ENCODE measurements around the gene GNA15.

Gene GNA15

DNA sequence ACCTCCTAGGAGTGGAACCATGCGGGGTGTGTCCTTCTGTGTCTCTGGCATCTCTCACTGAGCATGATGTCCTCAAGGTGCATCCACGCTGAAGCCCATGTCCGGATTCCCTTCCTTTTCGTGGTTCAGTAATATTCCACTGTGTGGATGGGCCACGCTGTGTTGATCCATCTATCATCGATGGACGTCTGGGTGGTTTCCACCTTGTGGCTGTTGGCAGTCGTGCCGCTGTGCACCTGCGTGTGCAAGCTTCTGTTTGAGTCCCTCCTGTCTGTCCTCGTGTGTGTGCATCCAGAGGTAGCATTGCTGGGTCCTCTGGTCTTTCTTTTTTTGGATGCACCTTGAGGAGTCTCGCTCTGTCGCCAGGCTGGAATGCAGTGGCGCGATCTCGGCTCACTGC is 11.2 kb upstream of the GNA15 start:
- TF ChIP-seq, protein P1, sequence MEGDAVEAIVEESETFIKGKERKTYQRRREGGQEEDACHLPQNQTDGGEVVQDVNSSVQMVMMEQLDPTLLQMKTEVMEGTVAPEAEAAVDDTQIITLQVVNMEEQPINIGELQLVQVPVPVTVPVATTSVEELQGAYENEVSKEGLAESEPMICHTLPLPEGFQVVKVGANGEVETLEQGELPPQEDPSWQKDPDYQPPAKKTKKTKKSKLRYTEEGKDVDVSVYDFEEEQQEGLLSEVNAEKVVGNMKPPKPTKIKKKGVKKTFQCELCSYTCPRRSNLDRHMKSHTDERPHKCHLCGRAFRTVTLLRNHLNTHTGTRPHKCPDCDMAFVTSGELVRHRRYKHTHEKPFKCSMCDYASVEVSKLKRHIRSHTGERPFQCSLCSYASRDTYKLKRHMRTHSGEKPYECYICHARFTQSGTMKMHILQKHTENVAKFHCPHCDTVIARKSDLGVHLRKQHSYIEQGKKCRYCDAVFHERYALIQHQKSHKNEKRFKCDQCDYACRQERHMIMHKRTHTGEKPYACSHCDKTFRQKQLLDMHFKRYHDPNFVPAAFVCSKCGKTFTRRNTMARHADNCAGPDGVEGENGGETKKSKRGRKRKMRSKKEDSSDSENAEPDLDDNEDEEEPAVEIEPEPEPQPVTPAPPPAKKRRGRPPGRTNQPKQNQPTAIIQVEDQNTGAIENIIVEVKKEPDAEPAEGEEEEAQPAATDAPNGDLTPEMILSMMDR (IDR thresholded peaks at IDR 0.05; ENCODE audit: low read depth, low read length) = no peak
- no peak for DNase-seq (ENCODE audit: extremely low read depth, low read depth)

DNA sequence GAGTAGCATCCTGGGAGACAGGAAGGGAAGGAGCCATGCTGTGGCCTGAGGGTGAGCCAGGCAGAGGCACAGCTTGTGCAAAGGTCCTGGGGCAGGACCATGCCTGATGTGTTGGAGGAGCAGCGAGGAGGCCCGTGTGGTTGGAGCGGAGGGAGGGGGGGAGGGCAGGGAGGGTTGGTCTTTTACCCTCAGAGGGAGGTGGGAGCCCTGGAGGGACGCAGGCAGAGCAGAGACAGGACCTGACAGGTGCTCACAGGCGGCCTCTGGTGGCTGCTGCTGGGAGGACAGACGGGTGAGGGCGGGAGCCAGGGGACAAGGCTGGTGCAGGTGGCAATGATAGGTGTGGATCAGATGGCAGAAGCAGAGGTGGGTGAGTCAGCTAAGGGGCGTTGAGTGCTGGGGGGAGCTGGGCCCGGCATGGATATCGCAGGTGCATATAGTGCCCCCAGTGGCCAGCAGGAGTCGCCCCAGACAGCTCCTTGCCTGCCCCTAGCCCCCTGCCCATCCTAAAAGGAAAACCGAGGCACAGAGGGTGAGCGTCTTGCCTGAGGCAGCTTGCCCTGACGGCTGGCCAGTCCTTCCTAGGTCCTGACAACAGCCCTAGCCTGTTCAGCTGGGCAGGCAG is 9.8 kb upstream of the GNA15 start:
- DNase-seq (ENCODE audit: extremely low read depth, low read depth) = no peak
- TF ChIP-seq, protein P1 (IDR thresholded peaks at IDR 0.05; ENCODE audit: low read depth, low read length) = peak; percentile 74

DNA sequence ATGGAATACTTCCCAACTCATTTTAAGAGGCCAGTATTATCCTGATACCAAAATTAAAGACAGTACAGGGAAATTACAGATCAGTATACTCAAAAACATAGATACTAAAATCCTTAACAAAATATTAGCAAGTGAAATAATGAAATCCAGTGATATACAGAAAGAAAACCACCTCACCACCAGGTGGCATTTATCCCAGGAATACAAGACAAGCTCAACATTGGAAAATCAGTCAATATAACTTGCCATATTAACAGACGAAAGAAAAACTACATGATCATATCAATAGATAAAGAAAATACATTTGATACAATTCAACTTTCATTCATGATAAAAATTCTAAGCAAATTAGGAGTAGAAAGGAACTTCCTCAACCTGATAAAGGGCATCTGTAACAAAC is 6.7 kb upstream of the GNA15 start:
- TF ChIP-seq, protein P1 (IDR thresholded peaks at IDR 0.05; ENCODE audit: low read depth, low read length) = peak; percentile 54
- DNase-seq (ENCODE audit: extremely low read depth, low read depth) = peak; percentile 35

DNA sequence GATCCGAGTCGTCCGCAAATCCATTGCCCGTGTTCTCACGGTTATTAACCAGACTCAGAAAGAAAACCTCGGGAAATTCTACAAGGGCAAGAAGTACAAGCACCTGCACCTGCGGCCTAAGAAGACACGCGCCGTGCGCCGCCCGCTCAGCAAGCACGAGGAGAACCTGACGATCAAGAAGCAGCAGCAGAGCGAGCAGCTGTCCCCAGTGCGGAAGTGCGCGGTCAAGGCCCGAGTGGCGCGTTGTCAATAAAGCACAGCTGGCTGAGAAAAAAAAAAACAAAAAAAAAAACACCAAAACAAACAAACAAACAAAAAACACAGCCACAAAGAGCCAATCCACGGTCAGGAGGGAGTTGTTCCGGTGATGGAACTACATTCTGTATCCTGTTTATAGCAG is 4.7 kb upstream of the GNA15 start:
- DNase-seq (ENCODE audit: extremely low read depth, low read depth) = no peak
- TF ChIP-seq, protein P1 (IDR thresholded peaks at IDR 0.05; ENCODE audit: low read depth, low read length) = no peak

DNA sequence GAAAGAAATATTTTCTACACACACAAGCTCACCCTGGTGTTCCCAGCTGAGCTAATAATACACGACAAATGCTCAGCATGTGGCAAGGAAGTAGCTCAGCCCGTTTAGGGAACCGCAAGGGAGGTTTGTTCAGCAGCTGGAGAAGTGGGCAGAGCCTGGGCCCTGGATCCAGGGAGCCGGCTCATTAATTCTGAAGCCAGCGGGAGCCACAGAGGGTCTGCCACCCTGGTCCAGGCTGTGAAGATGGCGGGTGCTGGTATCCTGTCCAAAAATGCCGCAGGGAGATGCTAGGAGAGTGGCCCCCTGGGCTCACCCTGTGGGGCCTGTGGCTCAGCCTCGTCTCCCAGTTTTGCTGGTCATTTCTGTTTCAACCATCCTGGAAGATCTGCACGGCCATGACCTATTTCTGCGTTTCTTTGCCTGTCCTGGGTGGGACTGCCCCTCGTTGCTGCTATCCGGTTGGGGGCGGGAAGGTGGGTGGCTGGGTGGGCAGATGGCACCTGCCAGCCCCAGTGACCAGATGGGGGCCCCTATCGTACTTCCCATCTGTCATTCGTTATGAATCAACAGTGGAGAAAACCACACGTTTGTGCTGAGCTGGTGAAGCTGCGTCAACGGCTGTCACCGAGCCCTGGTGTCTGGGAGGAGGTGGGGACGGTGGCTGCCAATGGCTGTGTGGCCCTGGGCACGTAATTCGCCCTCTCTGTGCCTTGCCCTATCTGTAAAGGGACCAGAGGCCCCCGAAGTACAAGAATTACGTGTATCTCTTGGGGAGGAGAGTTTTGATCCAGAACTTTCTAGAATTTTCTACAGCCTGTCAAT is 2.7 kb upstream of the GNA15 start:
- no peak for DNase-seq (ENCODE audit: extremely low read depth, low read depth)
- TF ChIP-seq, protein P1 (IDR thresholded peaks at IDR 0.05; ENCODE audit: low read depth, low read length) = no peak

DNA sequence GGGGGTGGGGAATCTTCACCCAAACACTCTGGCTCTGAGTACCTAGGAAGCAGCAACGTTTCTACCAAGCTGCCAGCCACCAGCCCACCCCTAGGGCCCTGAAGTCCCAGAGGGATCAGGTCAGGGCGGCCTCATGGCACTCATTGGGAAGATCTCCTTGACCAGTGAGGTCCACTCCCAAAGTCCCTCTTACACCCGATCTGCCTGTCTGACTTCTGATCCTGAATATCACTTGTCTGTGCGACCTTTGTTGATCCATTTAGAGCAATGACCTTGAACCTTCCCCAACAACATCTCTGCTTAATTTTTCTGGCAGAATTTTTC is 2.1 kb upstream of the GNA15 start:
- TF ChIP-seq, protein P1 (IDR thresholded peaks at IDR 0.05; ENCODE audit: low read depth, low read length) = no peak
- no peak for DNase-seq (ENCODE audit: extremely low read depth, low read depth)

DNA sequence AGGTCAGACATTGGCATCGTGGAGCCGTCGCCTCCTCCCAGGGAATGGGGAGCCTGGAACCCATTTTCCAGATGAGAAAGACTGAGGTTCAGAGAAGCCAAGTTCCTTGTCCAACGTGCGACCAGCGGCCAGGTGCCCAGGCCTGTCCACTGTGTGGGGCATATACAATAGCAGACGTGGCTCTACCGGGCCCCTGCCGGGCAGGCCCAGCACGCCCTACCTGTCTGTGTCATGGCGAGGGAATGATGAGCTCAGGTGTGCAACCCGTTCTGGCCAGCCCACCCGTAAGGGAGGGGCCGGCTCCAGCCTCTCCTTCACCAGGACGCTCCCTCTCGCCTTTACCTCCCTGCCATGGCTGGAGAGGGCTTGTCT is 837 bp downstream of the GNA15 start:
- TF ChIP-seq, protein P1 (IDR thresholded peaks at IDR 0.05; ENCODE audit: low read depth, low read length) = no peak
- DNase-seq (ENCODE audit: extremely low read depth, low read depth) = no peak
